HCT116 (cell line): ENCODE results near the gene ISCA2. TPM values are rescaled to one million over a fixed set of nuclear protein-coding genes. Genes with fewer than 3 reads are reported as not detected.

Experiments used
- ATAC-seq: fragments of 200-7000 bp; cut with Tn5 transposase; 2 replicates; pipeline ENCODE4 v1.9.1; 2020; ENCODE audit warnings: mild to moderate bottlenecking, moderate library complexity
- BruUV-seq: library from RNA; stranded (reverse); fragments of 400-500 nt; replicated peaks from 2 replicates; lab custom pipeline; 2021; lab: Mats Ljungman, UMichigan
- CTCF ChIA-PET: fragments of 300-600 bp; sonication (Branson Sonifier 250); formaldehyde crosslinking; loops from one replicate; lab custom pipeline; 2021; ENCODE audit warnings: antibody characterized with exemption; lab: Charles Lee
- POLR2A ChIA-PET: fragments of 300-600, 350-600 bp; sonication (Branson Sonifier 250); formaldehyde crosslinking; loops from one replicate; lab custom pipeline; 2021; ENCODE audit warnings: antibody characterized with exemption; lab: Charles Lee
- RAD21 ChIA-PET, 2 experiments: fragments of 300-600 bp; sonication (Branson Sonifier 250); formaldehyde crosslinking; loops; one replicate each; lab custom pipeline; 2023; ENCODE audit warnings: low total read pairs in 2 of 2; ENCODE audit not compliant: uncharacterized antibody in 2 of 2, unreplicated experiment in 2 of 2, low non-redundant PET in 1 of 2; lab: Charles Lee
- DNase-seq: peaks from one replicate; pipeline ENCODE4 v3.0.0-alpha.2; 2010; ENCODE audit warnings: low read depth, low spot score
- H2AFZ ChIP-seq: fragments of 200-600 bp; shearing (Covaris generic), sonication (generic); 2 replicates; pipeline ENCODE4 v1.6.1; 2017; ENCODE audit warnings: low read depth, mixed run types, mixed read lengths, antibody characterized with exemption, low read length; ENCODE audit not compliant: poor library complexity, severe bottlenecking
- H3K27ac ChIP-seq: 2 replicates; pipeline ENCODE4 v1.5.1; 2012; ENCODE audit warnings: low read depth, low read length
- H3K27me3 ChIP-seq: fragments of 200-600 bp; sonication (generic); 2 replicates; pipeline ENCODE4 v1.6.1; 2016; ENCODE audit warnings: mixed run types, low read length, mixed read lengths; ENCODE audit not compliant: insufficient read depth
- H3K36me3 ChIP-seq, 2 experiments: fragments of 200-500 bp in 1 of 2; fragments of 200-600 bp in 1 of 2; sonication (Bioruptor generic) in 1 of 2; sonication (generic) in 1 of 2; 2 replicates each; pipeline versions ENCODE4 v1.5.1 to v1.6.1; 2014 to 2016; ENCODE audit warnings: low read length in 2 of 2, inconsistent platforms in 1 of 2, mixed read lengths in 1 of 2, mixed run types in 1 of 2; ENCODE audit not compliant: insufficient read depth in 2 of 2, control insufficient read depth in 1 of 2
- H3K4me1 ChIP-seq, 2 experiments: fragments of 200-600 bp in 1 of 2; sonication (generic) in 1 of 2; 2 replicates each; pipeline versions ENCODE4 v1.5.1 to v1.6.1; 2012 to 2017; ENCODE audit warnings: low read length in 2 of 2, inconsistent platforms in 1 of 2, mild to moderate bottlenecking in 1 of 2, mixed read lengths in 1 of 2, mixed run types in 1 of 2, moderate library complexity in 1 of 2; ENCODE audit not compliant: insufficient read depth in 2 of 2, control insufficient read depth in 1 of 2
- H3K4me2 ChIP-seq: fragments of 200-600 bp; sonication (generic); 2 replicates; pipeline ENCODE4 v1.6.1; 2017; ENCODE audit warnings: mixed run types, low read length, mixed read lengths
- H3K4me3 ChIP-seq, 2 experiments: fragments of 200-600 bp in 1 of 2; sonication (generic) in 1 of 2; replicated peaks in 1 of 2; 2 replicates each; pipeline ENCODE4 v1.5.1; 2011 to 2016; ENCODE audit warnings: low read length in 2 of 2, control low read depth in 1 of 2, low read depth in 1 of 2, mild to moderate bottlenecking in 1 of 2, mixed read lengths in 1 of 2, mixed run types in 1 of 2
- H3K79me2 ChIP-seq: fragments of 200-600 bp; sonication (generic); 2 replicates; pipeline ENCODE4 v1.6.1; 2017; ENCODE audit warnings: mild to moderate bottlenecking, mixed run types, low read length, moderate library complexity, mixed read lengths; ENCODE audit not compliant: insufficient read depth
- H3K9ac ChIP-seq: fragments of 200-600 bp; sonication (generic); 2 replicates; pipeline ENCODE4 v1.6.1; 2016; ENCODE audit warnings: low read length, mixed read lengths
- H3K9me2 ChIP-seq: fragments of 200-600 bp; sonication (generic), shearing (Covaris generic); 2 replicates; pipeline ENCODE4 v1.6.1; 2017; ENCODE audit warnings: mixed run types, mild to moderate bottlenecking, moderate library complexity; ENCODE audit not compliant: insufficient read depth
- H3K9me3 ChIP-seq, 2 experiments: fragments of 200-500 bp in 1 of 2; fragments of 200-600 bp in 1 of 2; sonication (Bioruptor generic) in 1 of 2; sonication (generic) in 1 of 2; 2 replicates each; pipeline ENCODE4 v1.6.1; 2014 to 2017; ENCODE audit warnings: low read length in 2 of 2, mixed read lengths in 2 of 2, inconsistent platforms in 1 of 2, low read depth in 1 of 2, mild to moderate bottlenecking in 1 of 2, mixed run types in 1 of 2, moderate library complexity in 1 of 2; ENCODE audit not compliant: control insufficient read depth in 1 of 2, insufficient read depth in 1 of 2
- H4K20me1 ChIP-seq: fragments of 200-600 bp; sonication (generic), shearing (Covaris generic); 2 replicates; pipeline ENCODE4 v1.6.1; 2017; ENCODE audit warnings: mixed run types, mild to moderate bottlenecking, moderate library complexity; ENCODE audit not compliant: insufficient read depth
- CBX3 ChIP-seq: IDR thresholded peaks from 2 replicates; pipeline ENCODE4 v1.6.1; 2012; ENCODE audit warnings: low read depth
- CEBPB ChIP-seq: IDR thresholded peaks from 2 replicates; pipeline ENCODE4 v1.6.1; 2012; ENCODE audit warnings: low read depth
- EGR1 ChIP-seq: IDR thresholded peaks from 2 replicates; pipeline ENCODE4 v1.6.1; 2012; ENCODE audit warnings: low read depth
- ELF1 ChIP-seq: IDR thresholded peaks from 2 replicates; pipeline ENCODE4 v1.6.1; 2012; ENCODE audit warnings: low read depth, borderline replicate concordance
- EZH2 ChIP-seq: fragments of 200-600 bp; sonication (generic); IDR thresholded peaks from 2 replicates; pipeline ENCODE4 v1.6.1; 2017; ENCODE audit warnings: antibody characterized with exemption, mixed run types
- EZH2phosphoT487 ChIP-seq: fragments of 200-600 bp; IDR thresholded peaks from 2 replicates; pipeline ENCODE4 v1.6.1; 2018; ENCODE audit warnings: antibody characterized with exemption, borderline replicate concordance
- FOSL1 ChIP-seq: IDR thresholded peaks from 2 replicates; pipeline ENCODE4 v1.6.1; 2012; ENCODE audit warnings: low read depth
- POLR2A ChIP-seq: IDR thresholded peaks from 2 replicates; pipeline ENCODE4 v1.7.0; 2011; ENCODE audit warnings: borderline replicate concordance; ENCODE audit not compliant: insufficient read depth, insufficient read length; ENCODE audit errors: extremely low read depth
- POLR2AphosphoS5 ChIP-seq: IDR thresholded peaks from 2 replicates; pipeline ENCODE4 v1.6.1; 2011; ENCODE audit warnings: mild to moderate bottlenecking, low read depth, low read length, moderate library complexity
- SRF ChIP-seq: IDR thresholded peaks from 2 replicates; pipeline ENCODE4 v1.6.1; 2012; ENCODE audit warnings: low read depth
- TCF7L2 ChIP-seq: IDR thresholded peaks from 2 replicates; pipeline ENCODE4 v1.7.0; 2011; ENCODE audit warnings: borderline replicate concordance, inconsistent platforms; ENCODE audit not compliant: insufficient read depth, insufficient read length; ENCODE audit errors: extremely low read depth
- YY1 ChIP-seq: IDR thresholded peaks from 2 replicates; pipeline ENCODE4 v1.6.1; 2011; ENCODE audit warnings: low read length, low read depth, moderate library complexity, mild to moderate bottlenecking; ENCODE audit not compliant: insufficient replicate concordance; ENCODE audit errors: extremely low read depth
- ZNF274 ChIP-seq: fragments of 200-500 bp; sonication (Bioruptor generic); IDR thresholded peaks from 2 replicates; pipeline ENCODE4 v1.6.1; 2014; ENCODE audit warnings: mild to moderate bottlenecking, low read depth, low read length, inconsistent platforms
- intact Hi-C: fragments of 100-400 bp; cut with micrococcal nuclease; formaldehyde crosslinking; loops from 2 replicates; pipeline ENCODE4 v1.10.0; 2022
- total RNA-seq: library from RNA; stranded (reverse); gene quantifications from one replicate; pipeline ENCODE4 v1.2.1, GENCODE V29; 2021; ENCODE audit not compliant: unreplicated experiment
- TF ChIP-seq, protein P1 (sequence below): IDR thresholded peaks from 2 replicates; pipeline ENCODE4 v1.6.1; 2012; ENCODE audit warnings: low read depth
- TF ChIP-seq, protein P2 (sequence below): IDR thresholded peaks from 2 replicates; pipeline ENCODE4 v1.6.1; 2012
- TF ChIP-seq, protein P3 (sequence below), 3 experiments: fragments of 200-600 bp in 1 of 3; sonication (generic) in 1 of 3; IDR thresholded peaks in 2 of 3; conservative IDR thresholded peaks in 1 of 3; 2 replicates each; pipeline ENCODE4 v1.5.1; 2012 to 2017; ENCODE audit warnings: low read depth in 2 of 3, low read length in 2 of 3, antibody characterized with exemption in 1 of 3, borderline replicate concordance in 1 of 3, control low read depth in 1 of 3, mild to moderate bottlenecking in 1 of 3, mixed read lengths in 1 of 3, mixed run types in 1 of 3, moderate library complexity in 1 of 3; ENCODE audit not compliant: insufficient read depth in 1 of 3

The ISCA2 gene
- total RNA-seq, 1 experiment from 2014 or later: 27.5 TPM

GRCh38 chr14:74519316-74520074 is 25.9 kb downstream of the ISCA2 start:
- intact Hi-C loops: no loop called here
- Histone ChIP-seq H3K4me3 (no peak overlapping the region), H3K4me1 (peaks cover 4 to 9% of the 10 kb centered on the region in 2 experiments), H3K27ac (no peak overlapping the region), H4K20me1 (no peaks in the 10 kb centered on the region), H3K9me3 (no peaks in the 10 kb centered on the region), H2AFZ (no peak overlapping the region), H3K27me3 (no peaks in the 10 kb centered on the region), H3K9me2 (no peaks in the 10 kb centered on the region), H3K4me2 (no peak overlapping the region), H3K79me2 (no peaks in the 10 kb centered on the region), H3K36me3 (no peaks in the 10 kb centered on the region), H3K9ac (no peak overlapping the region)
- ATAC-seq (peak; percentile 33; the same call in 1 of the 2 replicates), DNase-seq (no peak)
- RAD21 ChIA-PET: no interaction called here
- BruUV-seq: no TSS peak
- POLR2A ChIA-PET: no interaction called here
- TF ChIP-seq EZH2phosphoT487 (no peak), EGR1 (no peak), ELF1 (no peak), POLR2AphosphoS5 (no peak), FOSL1 (no peak), CBX3 (no peak), CEBPB (no peak), SRF (no peak), ZNF274 (no peak), POLR2A (no peak), TCF7L2 (no peak), YY1 (no peak), EZH2 (no peak)
- TF ChIP-seq, protein P1, sequence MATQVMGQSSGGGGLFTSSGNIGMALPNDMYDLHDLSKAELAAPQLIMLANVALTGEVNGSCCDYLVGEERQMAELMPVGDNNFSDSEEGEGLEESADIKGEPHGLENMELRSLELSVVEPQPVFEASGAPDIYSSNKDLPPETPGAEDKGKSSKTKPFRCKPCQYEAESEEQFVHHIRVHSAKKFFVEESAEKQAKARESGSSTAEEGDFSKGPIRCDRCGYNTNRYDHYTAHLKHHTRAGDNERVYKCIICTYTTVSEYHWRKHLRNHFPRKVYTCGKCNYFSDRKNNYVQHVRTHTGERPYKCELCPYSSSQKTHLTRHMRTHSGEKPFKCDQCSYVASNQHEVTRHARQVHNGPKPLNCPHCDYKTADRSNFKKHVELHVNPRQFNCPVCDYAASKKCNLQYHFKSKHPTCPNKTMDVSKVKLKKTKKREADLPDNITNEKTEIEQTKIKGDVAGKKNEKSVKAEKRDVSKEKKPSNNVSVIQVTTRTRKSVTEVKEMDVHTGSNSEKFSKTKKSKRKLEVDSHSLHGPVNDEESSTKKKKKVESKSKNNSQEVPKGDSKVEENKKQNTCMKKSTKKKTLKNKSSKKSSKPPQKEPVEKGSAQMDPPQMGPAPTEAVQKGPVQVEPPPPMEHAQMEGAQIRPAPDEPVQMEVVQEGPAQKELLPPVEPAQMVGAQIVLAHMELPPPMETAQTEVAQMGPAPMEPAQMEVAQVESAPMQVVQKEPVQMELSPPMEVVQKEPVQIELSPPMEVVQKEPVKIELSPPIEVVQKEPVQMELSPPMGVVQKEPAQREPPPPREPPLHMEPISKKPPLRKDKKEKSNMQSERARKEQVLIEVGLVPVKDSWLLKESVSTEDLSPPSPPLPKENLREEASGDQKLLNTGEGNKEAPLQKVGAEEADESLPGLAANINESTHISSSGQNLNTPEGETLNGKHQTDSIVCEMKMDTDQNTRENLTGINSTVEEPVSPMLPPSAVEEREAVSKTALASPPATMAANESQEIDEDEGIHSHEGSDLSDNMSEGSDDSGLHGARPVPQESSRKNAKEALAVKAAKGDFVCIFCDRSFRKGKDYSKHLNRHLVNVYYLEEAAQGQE: no peak
- TF ChIP-seq, protein P2, sequence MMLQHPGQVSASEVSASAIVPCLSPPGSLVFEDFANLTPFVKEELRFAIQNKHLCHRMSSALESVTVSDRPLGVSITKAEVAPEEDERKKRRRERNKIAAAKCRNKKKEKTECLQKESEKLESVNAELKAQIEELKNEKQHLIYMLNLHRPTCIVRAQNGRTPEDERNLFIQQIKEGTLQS: no peak
- TF ChIP-seq, protein P3, sequence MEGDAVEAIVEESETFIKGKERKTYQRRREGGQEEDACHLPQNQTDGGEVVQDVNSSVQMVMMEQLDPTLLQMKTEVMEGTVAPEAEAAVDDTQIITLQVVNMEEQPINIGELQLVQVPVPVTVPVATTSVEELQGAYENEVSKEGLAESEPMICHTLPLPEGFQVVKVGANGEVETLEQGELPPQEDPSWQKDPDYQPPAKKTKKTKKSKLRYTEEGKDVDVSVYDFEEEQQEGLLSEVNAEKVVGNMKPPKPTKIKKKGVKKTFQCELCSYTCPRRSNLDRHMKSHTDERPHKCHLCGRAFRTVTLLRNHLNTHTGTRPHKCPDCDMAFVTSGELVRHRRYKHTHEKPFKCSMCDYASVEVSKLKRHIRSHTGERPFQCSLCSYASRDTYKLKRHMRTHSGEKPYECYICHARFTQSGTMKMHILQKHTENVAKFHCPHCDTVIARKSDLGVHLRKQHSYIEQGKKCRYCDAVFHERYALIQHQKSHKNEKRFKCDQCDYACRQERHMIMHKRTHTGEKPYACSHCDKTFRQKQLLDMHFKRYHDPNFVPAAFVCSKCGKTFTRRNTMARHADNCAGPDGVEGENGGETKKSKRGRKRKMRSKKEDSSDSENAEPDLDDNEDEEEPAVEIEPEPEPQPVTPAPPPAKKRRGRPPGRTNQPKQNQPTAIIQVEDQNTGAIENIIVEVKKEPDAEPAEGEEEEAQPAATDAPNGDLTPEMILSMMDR (IDR thresholded peaks at IDR 0.05 in 2 of 3, conservative IDR thresholded peaks at IDR 0.05 in 1 of 3; ENCODE audit: borderline replicate concordance in 1 of 3, insufficient read depth in 1 of 3, low read depth in 2 of 3, low read length in 2 of 3): no peak
- CTCF ChIA-PET: no interaction called here
